Measurements from ENCODE around the gene PIH1D1.

DNA sequence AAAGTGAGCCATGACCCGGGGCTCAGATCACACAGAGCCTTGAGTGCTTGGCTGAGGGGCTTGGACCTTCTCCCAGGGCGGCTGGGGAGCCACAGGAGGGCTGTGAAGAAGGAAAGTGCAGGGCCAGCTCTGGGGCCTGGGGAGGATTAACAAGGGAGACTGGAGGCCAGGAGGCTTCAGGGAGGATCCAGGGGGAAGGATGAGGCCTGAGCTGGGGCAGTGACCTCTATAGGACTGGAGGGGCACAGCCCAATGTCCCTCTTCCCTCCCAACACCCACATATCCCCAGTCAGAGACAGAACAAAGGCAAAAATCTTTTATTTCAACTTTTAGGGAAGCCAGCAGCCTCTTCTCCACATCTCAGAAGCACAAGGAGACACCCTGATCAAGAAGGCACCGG, 5.6 kb downstream of the PIH1D1 start:
- TF ChIP-seq, protein P1, sequence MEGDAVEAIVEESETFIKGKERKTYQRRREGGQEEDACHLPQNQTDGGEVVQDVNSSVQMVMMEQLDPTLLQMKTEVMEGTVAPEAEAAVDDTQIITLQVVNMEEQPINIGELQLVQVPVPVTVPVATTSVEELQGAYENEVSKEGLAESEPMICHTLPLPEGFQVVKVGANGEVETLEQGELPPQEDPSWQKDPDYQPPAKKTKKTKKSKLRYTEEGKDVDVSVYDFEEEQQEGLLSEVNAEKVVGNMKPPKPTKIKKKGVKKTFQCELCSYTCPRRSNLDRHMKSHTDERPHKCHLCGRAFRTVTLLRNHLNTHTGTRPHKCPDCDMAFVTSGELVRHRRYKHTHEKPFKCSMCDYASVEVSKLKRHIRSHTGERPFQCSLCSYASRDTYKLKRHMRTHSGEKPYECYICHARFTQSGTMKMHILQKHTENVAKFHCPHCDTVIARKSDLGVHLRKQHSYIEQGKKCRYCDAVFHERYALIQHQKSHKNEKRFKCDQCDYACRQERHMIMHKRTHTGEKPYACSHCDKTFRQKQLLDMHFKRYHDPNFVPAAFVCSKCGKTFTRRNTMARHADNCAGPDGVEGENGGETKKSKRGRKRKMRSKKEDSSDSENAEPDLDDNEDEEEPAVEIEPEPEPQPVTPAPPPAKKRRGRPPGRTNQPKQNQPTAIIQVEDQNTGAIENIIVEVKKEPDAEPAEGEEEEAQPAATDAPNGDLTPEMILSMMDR (IDR thresholded peaks at IDR 0.05) = no peak
- TF ChIP-seq POLR2A (IDR thresholded peaks at IDR 0.05) = no peak
- no peak for TF ChIP-seq POLR2AphosphoS5 (IDR thresholded peaks at IDR 0.05)

Data from sigmoid colon (tissue), 4 donors.